CD4-positive, CD25-positive, alpha-beta regulatory T cell (primary cell): Measurements from ENCODE around the gene NUP210. TPM values are rescaled to one million over a fixed set of nuclear protein-coding genes. Genes with fewer than 3 reads are reported as not detected.
A peak's percentile ranks its signal among the peaks of the same experiment; 100 is the strongest.

Experiments used
- ATAC-seq, 2 donors: fragments of 150-1000 bp; cut with Tn5 transposase; one replicate each; pipeline ENCODE4 v1.10.0; 2021; ENCODE audit warnings: low read depth in 2 of 2, moderate number of reproducible peaks in 2 of 2, moderate library complexity in 1 of 2
- DNase-seq, 3 donors: peaks; one replicate each; pipeline versions ENCODE4 v3.0.0 to v3.0.0-alpha.2; 2012 to 2022; ENCODE audit warnings: mixed read lengths in 1 of 3
- H3K27ac ChIP-seq: one replicate; pipeline ENCODE4 v1.7.0; 2013; ENCODE audit warnings: mild to moderate bottlenecking, low read length; ENCODE audit not compliant: insufficient read depth, poor library complexity, severe bottlenecking
- H3K27me3 ChIP-seq: one replicate; pipeline ENCODE4 v1.7.0; 2013; ENCODE audit warnings: low read length; ENCODE audit not compliant: control insufficient read depth, insufficient read depth
- H3K36me3 ChIP-seq: one replicate; pipeline ENCODE4 v1.7.0; 2013; ENCODE audit warnings: mild to moderate bottlenecking, low read length, moderate library complexity; ENCODE audit not compliant: control insufficient read depth, insufficient read depth
- H3K4me1 ChIP-seq: 2 replicates; pipeline ENCODE4 v1.7.0; 2013; ENCODE audit warnings: mild to moderate bottlenecking, low read length; ENCODE audit not compliant: insufficient read depth, control insufficient read depth, poor library complexity, severe bottlenecking
- H3K4me3 ChIP-seq: one replicate; pipeline ENCODE4 v1.7.0; 2013; ENCODE audit warnings: low read depth, mild to moderate bottlenecking, low read length, moderate library complexity
- H3K9me3 ChIP-seq, 2 experiments: 1 replicate in 1 of 2; 2 replicates in 1 of 2; pipeline ENCODE4 v1.7.0; 2013; ENCODE audit warnings: low read length in 2 of 2, mild to moderate bottlenecking in 1 of 2, moderate library complexity in 1 of 2; ENCODE audit not compliant: control insufficient read depth in 2 of 2
- H3K27ac Mint-ChIP-seq, 3 donors: one replicate each; pipeline ENCODE4 v1.8.0; 2020 to 2022; ENCODE audit warnings: mild to moderate bottlenecking in 3 of 3, mixed read lengths in 3 of 3, moderate library complexity in 2 of 3
- H3K27me3 Mint-ChIP-seq: one replicate; pipeline ENCODE4 v1.8.0; 2022; ENCODE audit warnings: mild to moderate bottlenecking, mixed read lengths
- H3K36me3 Mint-ChIP-seq: one replicate; pipeline ENCODE4 v1.8.0; 2020; ENCODE audit warnings: mixed read lengths
- H3K4me1 Mint-ChIP-seq, 4 donors: one replicate each; pipeline ENCODE4 v1.8.0; 2020 to 2022; ENCODE audit warnings: mixed read lengths in 4 of 4, mild to moderate bottlenecking in 1 of 4
- H3K4me3 Mint-ChIP-seq, 4 donors: one replicate each; pipeline ENCODE4 v1.8.0; 2020 to 2022; ENCODE audit warnings: mild to moderate bottlenecking in 4 of 4, mixed read lengths in 4 of 4, moderate library complexity in 3 of 4
- H3K9me3 Mint-ChIP-seq, 7 donors: one replicate each; pipeline ENCODE4 v1.8.0; 2020 to 2022; ENCODE audit warnings: mixed read lengths in 7 of 7, mild to moderate bottlenecking in 3 of 7, moderate library complexity in 2 of 7
- polyA plus RNA-seq, 4 donors: library from polyadenylated mRNA; unstranded; fragments of 300-500 nt; fragmentation: Illumina TruSeq; gene quantifications; one replicate each; pipeline ENCODE4 v1.2.3, GENCODE V29; 2021
- total RNA-seq: library from RNA; stranded (reverse); gene quantifications from one replicate; pipeline ENCODE4 v1.2.3, GENCODE V29; 2022

The NUP210 gene
- total and polyA plus RNA-seq, 5 donors from 2014 or later = 42.4 to 125 (median 45.4) TPM

- no peak overlapping the region for H3K4me3 ChIP-seq
- peaks cover 7% of the 10 kb centered on the region for H3K36me3 ChIP-seq
- peaks cover 3% of the 10 kb centered on the region for H3K36me3 Mint-ChIP-seq
- no peaks in the 10 kb centered on the region for H3K27me3 ChIP-seq
- no peaks in the 10 kb centered on the region for H3K4me1 ChIP-seq
- H3K4me1 Mint-ChIP-seq = peaks cover 0 to 5% (median 2%) of the 10 kb centered on the region in 4 donors
- H3K27me3 Mint-ChIP-seq = no peaks in the 10 kb centered on the region
- H3K9me3 ChIP-seq = no peaks in the 10 kb centered on the region
- no peak for DNase-seq
- no peak overlapping the region for H3K4me3 Mint-ChIP-seq
- no peaks in the 10 kb centered on the region for H3K9me3 Mint-ChIP-seq
- no peak for ATAC-seq
- H3K27ac Mint-ChIP-seq = peak overlapping the region in 1 of 3 donors; percentile 76
- H3K27ac ChIP-seq = no peak overlapping the region
Measured at GRCh38 chr3:13309004-13309403, 111.1 kb downstream of the NUP210 start.

GRCh38 chr3:13308380-13308801 is 111.7 kb downstream of the NUP210 start:
- Mint-ChIP-seq H3K4me3 (no peak overlapping the region), H3K9me3 (no peaks in the 10 kb centered on the region), H3K4me1 (peaks cover 0 to 5% (median 2%) of the 10 kb centered on the region in 4 donors), H3K27ac (peak overlapping the region in 1 of 3 donors; percentile 76), H3K36me3 (peaks cover 3% of the 10 kb centered on the region), H3K27me3 (no peaks in the 10 kb centered on the region)
- no peak overlapping the region for H3K4me3 ChIP-seq
- no peaks in the 10 kb centered on the region for H3K27me3 ChIP-seq
- H3K27ac ChIP-seq = no peak overlapping the region
- peak in 2 of 3 donors; percentile 16 to 44 for DNase-seq
- H3K4me1 ChIP-seq = no peaks in the 10 kb centered on the region
- H3K9me3 ChIP-seq = no peaks in the 10 kb centered on the region
- peak in 1 of 2 donors; percentile 47 for ATAC-seq
- H3K36me3 ChIP-seq = peaks cover 1% of the 10 kb centered on the region

GRCh38 chr3:13307041-13307440 is 113.1 kb downstream of the NUP210 start:
- Mint-ChIP-seq H3K36me3 (peaks cover 3% of the 10 kb centered on the region), H3K27me3 (no peaks in the 10 kb centered on the region), H3K9me3 (no peaks in the 10 kb centered on the region), H3K27ac (no peak overlapping the region), H3K4me1 (peaks cover 0 to 5% (median 2%) of the 10 kb centered on the region in 4 donors), H3K4me3 (no peak overlapping the region)
- Histone ChIP-seq H3K27ac (no peak overlapping the region), H3K27me3 (no peaks in the 10 kb centered on the region), H3K36me3 (no peaks in the 10 kb centered on the region), H3K9me3 (no peaks in the 10 kb centered on the region), H3K4me3 (no peak overlapping the region), H3K4me1 (no peaks in the 10 kb centered on the region)
- ATAC-seq (no peak), DNase-seq (no peak)

- H3K36me3 Mint-ChIP-seq = peaks cover 3% of the 10 kb centered on the region
- peaks cover 0 to 5% (median 2%) of the 10 kb centered on the region in 4 donors for H3K4me1 Mint-ChIP-seq
- peaks cover 5% of the 10 kb centered on the region for H3K27me3 Mint-ChIP-seq
- H3K4me3 Mint-ChIP-seq = no peak overlapping the region
- DNase-seq (no peak), ATAC-seq (no peak)
- Histone ChIP-seq H3K9me3 (no peaks in the 10 kb centered on the region), H3K27ac (no peak overlapping the region), H3K36me3 (no peaks in the 10 kb centered on the region), H3K4me1 (no peaks in the 10 kb centered on the region), H3K4me3 (no peak overlapping the region), H3K27me3 (no peaks in the 10 kb centered on the region)
- no peaks in the 10 kb centered on the region for H3K9me3 Mint-ChIP-seq
- no peak overlapping the region for H3K27ac Mint-ChIP-seq
Measured at GRCh38 chr3:13305623-13306022, 114.5 kb downstream of the NUP210 start.

- H3K36me3 ChIP-seq = no peaks in the 10 kb centered on the region
- no peak overlapping the region for H3K27ac ChIP-seq
- ATAC-seq (no peak), DNase-seq (no peak)
- H3K9me3 ChIP-seq = no peaks in the 10 kb centered on the region
- H3K4me1 ChIP-seq = no peaks in the 10 kb centered on the region
- no peak overlapping the region for H3K4me3 ChIP-seq
- peaks cover 5% of the 10 kb centered on the region for H3K27me3 Mint-ChIP-seq
- H3K27me3 ChIP-seq = no peaks in the 10 kb centered on the region
- peaks cover 0 to 4% (median 1%) of the 10 kb centered on the region in 4 donors for H3K4me1 Mint-ChIP-seq
- H3K27ac Mint-ChIP-seq = no peak overlapping the region
- no peaks in the 10 kb centered on the region for H3K36me3 Mint-ChIP-seq
- H3K4me3 Mint-ChIP-seq = no peak overlapping the region
- H3K9me3 Mint-ChIP-seq = no peaks in the 10 kb centered on the region
Measured at GRCh38 chr3:13303410-13303809, 116.7 kb downstream of the NUP210 start.

- Histone ChIP-seq H3K4me3 (no peak overlapping the region), H3K27me3 (peaks cover 6% of the 10 kb centered on the region), H3K4me1 (no peaks in the 10 kb centered on the region), H3K27ac (no peak overlapping the region), H3K36me3 (no peaks in the 10 kb centered on the region), H3K9me3 (no peaks in the 10 kb centered on the region)
- Mint-ChIP-seq H3K27me3 (peaks cover 21% of the 10 kb centered on the region), H3K4me1 (peaks cover 0 to 4% (median 0%) of the 10 kb centered on the region in 4 donors), H3K36me3 (no peaks in the 10 kb centered on the region), H3K27ac (peak overlapping the region in 1 of 3 donors; percentile 14), H3K4me3 (no peak overlapping the region), H3K9me3 (no peaks in the 10 kb centered on the region)
- ATAC-seq (peak in 1 of 2 donors; percentile 41), DNase-seq (no peak)
Measured at GRCh38 chr3:13301286-13301987, 118.7 kb downstream of the NUP210 start.

GRCh38 chr3:13300546-13301285 is 119.4 kb downstream of the NUP210 start:
- H3K36me3 Mint-ChIP-seq = no peaks in the 10 kb centered on the region
- H3K27me3 Mint-ChIP-seq = peaks cover 25% of the 10 kb centered on the region
- peaks cover 0 to 4% (median 0%) of the 10 kb centered on the region in 4 donors for H3K4me1 Mint-ChIP-seq

More at GRCh38 chr3:13300546-13301285, 119.4 kb downstream of the NUP210 start:
- ATAC-seq (no peak), DNase-seq (no peak)
- H3K27ac ChIP-seq = no peak overlapping the region
- peaks cover 6% of the 10 kb centered on the region for H3K27me3 ChIP-seq
- H3K4me1 ChIP-seq = no peaks in the 10 kb centered on the region
- H3K36me3 ChIP-seq = no peaks in the 10 kb centered on the region
- H3K4me3 ChIP-seq = no peak overlapping the region
- H3K9me3 Mint-ChIP-seq = no peaks in the 10 kb centered on the region
- no peaks in the 10 kb centered on the region for H3K9me3 ChIP-seq
- H3K4me3 Mint-ChIP-seq = no peak overlapping the region
- H3K27ac Mint-ChIP-seq = peak overlapping the region in 1 of 3 donors; percentile 14
